Activated CD4-positive, alpha-beta T cell treated with anti-CD3 and anti-CD28 coated beads for 36 hours (primary cell): Measurements from ENCODE around the gene EDC4. TPM values are rescaled to one million over a fixed set of nuclear protein-coding genes. Genes with fewer than 3 reads are reported as not detected.
"Not testable (repeated sequence)": the region's sequence is repeated elsewhere in the genome, so short reads cannot be mapped to it uniquely, and the experiment has no call there.

ENCODE experiments used
- ATAC-seq: fragments of 200-7000 bp; cut with Tn5 transposase; one replicate; pipeline ENCODE4 v1.10.0; 2021; ENCODE audit warnings: mild to moderate bottlenecking, moderate library complexity
- CTCF ChIA-PET: fragments of 350-600 bp; sonication (Branson Sonifier 250); formaldehyde crosslinking; loops from one replicate; lab custom pipeline; 2021; ENCODE audit warnings: antibody characterized with exemption; lab: Charles Lee
- POLR2A ChIA-PET: fragments of 350-600 bp; sonication (Branson Sonifier 250); formaldehyde crosslinking; loops from one replicate; lab custom pipeline; 2021; ENCODE audit warnings: antibody characterized with exemption, inconsistent platforms; lab: Charles Lee
- DNase-seq: peaks from one replicate; pipeline ENCODE4 v3.0.0-alpha.2; 2020
- H3K27ac Mint-ChIP-seq: one replicate; pipeline ENCODE4 v1.8.0; 2021; ENCODE audit warnings: mixed read lengths
- H3K27me3 Mint-ChIP-seq: one replicate; pipeline ENCODE4 v1.8.0; 2021; ENCODE audit warnings: mixed read lengths
- H3K36me3 Mint-ChIP-seq: one replicate; pipeline ENCODE4 v1.8.0; 2021; ENCODE audit warnings: low read depth, mixed read lengths
- H3K4me1 Mint-ChIP-seq: one replicate; pipeline ENCODE4 v1.8.0; 2021; ENCODE audit warnings: mixed read lengths
- H3K4me3 Mint-ChIP-seq: one replicate; pipeline ENCODE4 v1.8.0; 2021; ENCODE audit warnings: mild to moderate bottlenecking, moderate library complexity, mixed read lengths
- H3K9me3 Mint-ChIP-seq: one replicate; pipeline ENCODE4 v1.8.0; 2021; ENCODE audit warnings: low read depth, mixed read lengths
- intact Hi-C, 2 experiments: fragments of 100-400 bp; cut with DNase I in 1 of 2; cut with micrococcal nuclease in 1 of 2; formaldehyde crosslinking; loops; one replicate each; pipeline versions ENCODE4 v1.14.2 to v1.15.1; 2022 to 2024; cut with DNase I, micrococcal nuclease
- total RNA-seq, 2 experiments: library from RNA; stranded (reverse); gene quantifications; one replicate each; pipeline ENCODE4 v1.2.3, GENCODE V29; 2021

EDC4 gene
- total RNA-seq, result 10 to 100 TPM; 92.8 to 96.9 TPM

- intact Hi-C loops, result loop anchor here (1.0 to 2.0 kb wide), 10 partner anchors 20 to 646 kb away; partner anchors contain the start of genes NUTF2 (in 2 of the 2), ATP6V0D1 (in 1 of the 2), CENPT (in 1 of the 2) and GFOD2 (in 1 of the 2)
- Mint-ChIP-seq H3K4me1 (peaks cover 30% of the 10 kb centered on the region), H3K9me3 (no peaks in the 10 kb centered on the region), H3K4me3 (peak within 1 kb of the TSS; percentile 77), H3K36me3 (peaks cover 11% of the 10 kb centered on the region), H3K27ac (peak within 1 kb of the TSS; percentile 92), H3K27me3 (no peaks in the 10 kb centered on the region)
- DNase-seq (peak; percentile 92), ATAC-seq (peak; percentile 89)
- CTCF ChIA-PET, result interaction anchor here (0.7 to 2.1 kb wide), 8 partner anchors 9 to 217 kb away, joined by 3 to 8 read pairs (median 4); no protein-coding TSS in a partner anchor
- POLR2A ChIA-PET, result interaction anchor here (0.6 to 1.2 kb wide), 3 partner anchors 27 to 63 kb away, joined by 3 to 7 read pairs (median 3); partner anchors contain the start of gene NUTF2
Observed at GRCh38 chr16:67872631-67873434, at the start of gene EDC4. Gene EDC4, plus strand, starts transcription at chr16:67873052. Its CDS starts 210 bp downstream, at chr16:67873262.

GRCh38 chr16:67825119-67825518 is 47.7 kb upstream of the EDC4 start:
- H3K27ac Mint-ChIP-seq, result no peak overlapping the region
- intact Hi-C loops, result no loop called here
- no peaks in the 10 kb centered on the region for H3K4me1 Mint-ChIP-seq
- no peak for DNase-seq
- H3K4me3 Mint-ChIP-seq, result no peak overlapping the region
- peaks cover 9% of the 10 kb centered on the region for H3K36me3 Mint-ChIP-seq
- CTCF ChIA-PET, result interaction anchor here (1.0 kb wide), 1 partner anchor 9 kb away, joined by 3 read pairs; no protein-coding TSS in a partner anchor
- H3K27me3 Mint-ChIP-seq, result no peaks in the 10 kb centered on the region
- no peaks in the 10 kb centered on the region for H3K9me3 Mint-ChIP-seq
- POLR2A ChIA-PET, result no interaction called here
- ATAC-seq, result no peak

GRCh38 chr16:67825906-67826305 is 46.9 kb upstream of the EDC4 start:
- ATAC-seq (no peak), DNase-seq (no peak)
- no peak overlapping the region for H3K4me3 Mint-ChIP-seq
- H3K9me3 Mint-ChIP-seq, result no peaks in the 10 kb centered on the region
- peaks cover 12% of the 10 kb centered on the region for H3K36me3 Mint-ChIP-seq
- H3K27ac Mint-ChIP-seq, result no peak overlapping the region
- no peaks in the 10 kb centered on the region for H3K27me3 Mint-ChIP-seq
- no peaks in the 10 kb centered on the region for H3K4me1 Mint-ChIP-seq
- CTCF ChIA-PET, result interaction anchor here (0.6 to 1.1 kb wide), 4 partner anchors 9 to 103 kb away, joined by 3 read pairs; no protein-coding TSS in a partner anchor
- intact Hi-C loops, result no loop called here
- POLR2A ChIA-PET, result no interaction called here

GRCh38 chr16:67828651-67829050 is 44.2 kb upstream of the EDC4 start:
- Mint-ChIP-seq H3K4me1 (peaks cover 9% of the 10 kb centered on the region), H3K4me3 (no peak overlapping the region), H3K27ac (no peak overlapping the region), H3K27me3 (no peaks in the 10 kb centered on the region), H3K9me3 (no peaks in the 10 kb centered on the region), H3K36me3 (peaks cover 12% of the 10 kb centered on the region)
- ATAC-seq (no peak), DNase-seq (no peak)
- intact Hi-C loops, result no loop called here
- ChIA-PET CTCF (no interaction called here), POLR2A (no interaction called here)

- CTCF ChIA-PET, result interaction anchor here (0.5 to 4.6 kb wide), 9 partner anchors 10 to 373 kb away, joined by 3 to 37 read pairs (median 4); no protein-coding TSS in a partner anchor
- intact Hi-C loops, result loop anchor here (1.0 to 2.0 kb wide), 7 partner anchors 9 to 606 kb away; partner anchors contain the start of genes NUTF2 (in 2 of the 2), RANBP10 (in 2 of the 2), TSNAXIP1 (in 2 of the 2) and CENPT (in 1 of the 2)
- Mint-ChIP-seq H3K27ac (no peak overlapping the region), H3K4me3 (peak overlapping the region; percentile 87), H3K9me3 (no peaks in the 10 kb centered on the region), H3K4me1 (peaks cover 9% of the 10 kb centered on the region), H3K27me3 (no peaks in the 10 kb centered on the region), H3K36me3 (peaks cover 10% of the 10 kb centered on the region)
- POLR2A ChIA-PET, result interaction anchor here (0.6 to 1.8 kb wide), 4 partner anchors 11 to 106 kb away, joined by 3 to 9 read pairs (median 6); partner anchors contain the start of genes NUTF2, RANBP10 and TSNAXIP1
- ATAC-seq (no peak), DNase-seq (no peak)
Observed at GRCh38 chr16:67833030-67833414, 39.8 kb upstream of the EDC4 start.

GRCh38 chr16:67833415-67834241 is 39.2 kb upstream of the EDC4 start:
- Mint-ChIP-seq H3K36me3 (peaks cover 10% of the 10 kb centered on the region), H3K27me3 (no peaks in the 10 kb centered on the region), H3K9me3 (no peaks in the 10 kb centered on the region), H3K27ac (peak overlapping the region; percentile 78), H3K4me1 (peaks cover 9% of the 10 kb centered on the region), H3K4me3 (peak overlapping the region; percentile 87)
- intact Hi-C loops, result loop anchor here (1.0 to 2.0 kb wide), 8 partner anchors 9 to 607 kb away; partner anchors contain the start of genes NUTF2 (in 2 of the 2), RANBP10 (in 2 of the 2), TSNAXIP1 (in 2 of the 2) and CENPT (in 1 of the 2)
- DNase-seq (peak; percentile 97), ATAC-seq (peak; percentile 100)
- POLR2A ChIA-PET, result interaction anchor here (0.9 to 1.8 kb wide), 4 partner anchors 11 to 41 kb away, joined by 3 to 9 read pairs (median 6); partner anchors contain the start of genes NUTF2, RANBP10 and TSNAXIP1
- CTCF ChIA-PET, result interaction anchor here (0.5 to 4.6 kb wide), 12 partner anchors 10 to 373 kb away, joined by 3 to 37 read pairs (median 4); partner anchors contain the start of genes RANBP10 and TSNAXIP1

- DNase-seq (no peak), ATAC-seq (no peak)
- POLR2A ChIA-PET, result interaction anchor here (0.9 to 1.8 kb wide), 4 partner anchors 10 to 41 kb away, joined by 3 to 9 read pairs (median 6); partner anchors contain the start of genes NUTF2, RANBP10 and TSNAXIP1
- Mint-ChIP-seq H3K9me3 (no peaks in the 10 kb centered on the region), H3K36me3 (peaks cover 10% of the 10 kb centered on the region), H3K27me3 (no peaks in the 10 kb centered on the region), H3K27ac (peak overlapping the region; percentile 78), H3K4me3 (peak overlapping the region; percentile 87), H3K4me1 (peaks cover 9% of the 10 kb centered on the region)
- intact Hi-C loops, result loop anchor here in 1 of 2 experiments (1.0 kb wide), 1 partner anchor 18 kb away; no protein-coding TSS in a partner anchor
- CTCF ChIA-PET, result interaction anchor here (0.7 to 4.6 kb wide), 8 partner anchors 11 to 313 kb away, joined by 3 to 37 read pairs (median 4); partner anchors contain the start of genes RANBP10 and TSNAXIP1
Observed at GRCh38 chr16:67834242-67834614, 38.6 kb upstream of the EDC4 start.

- H3K27ac Mint-ChIP-seq, H3K36me3 Mint-ChIP-seq, POLR2A ChIA-PET, H3K4me3 Mint-ChIP-seq, DNase-seq, ATAC-seq, intact Hi-C loops, H3K9me3 Mint-ChIP-seq, H3K27me3 Mint-ChIP-seq: not testable (repeated sequence)
- CTCF ChIA-PET, result interaction anchor here (0.6 to 1.7 kb wide), 3 partner anchors 18 to 119 kb away, joined by 3 to 5 read pairs (median 3); no protein-coding TSS in a partner anchor
- peaks cover 15% of the 10 kb centered on the region for H3K4me1 Mint-ChIP-seq
Observed at GRCh38 chr16:67837190-67837589, 35.7 kb upstream of the EDC4 start.

GRCh38 chr16:67837811-67838210 is 35.0 kb upstream of the EDC4 start:
- CTCF ChIA-PET, result interaction anchor here (0.6 to 1.7 kb wide), 2 partner anchors 21 to 31 kb away, joined by 3 to 5 read pairs; partner anchors contain the start of gene TSNAXIP1
- Mint-ChIP-seq H3K9me3 (no peaks in the 10 kb centered on the region), H3K36me3 (no peaks in the 10 kb centered on the region), H3K27me3 (no peaks in the 10 kb centered on the region), H3K4me3 (no peak overlapping the region), H3K4me1 (peaks cover 9% of the 10 kb centered on the region), H3K27ac (no peak overlapping the region)
- POLR2A ChIA-PET, result no interaction called here
- intact Hi-C loops, result no loop called here
- no peak for DNase-seq
- ATAC-seq, result no peak

GRCh38 chr16:67841198-67841815 is 31.5 kb upstream of the EDC4 start:
- peak overlapping the region; percentile 97 for H3K27ac Mint-ChIP-seq
- H3K9me3 Mint-ChIP-seq, result no peaks in the 10 kb centered on the region
- ChIA-PET POLR2A (interaction anchor here (0.8 kb wide), 1 partner anchor 9 kb away, joined by 3 read pairs; no protein-coding TSS in a partner anchor), CTCF (interaction anchor here (0.8 to 1.0 kb wide), 3 partner anchors 17 to 129 kb away, joined by 4 read pairs; no protein-coding TSS in a partner anchor)
- intact Hi-C loops, result loop anchor here in 1 of 2 experiments (10.0 kb wide), 1 partner anchor 317 kb away; the partner anchor contains the start of gene RIPOR1
- DNase-seq, result no peak
- H3K36me3 Mint-ChIP-seq, result peaks cover 15% of the 10 kb centered on the region
- no peak for ATAC-seq
- peaks cover 33% of the 10 kb centered on the region for H3K4me1 Mint-ChIP-seq
- H3K27me3 Mint-ChIP-seq, result no peaks in the 10 kb centered on the region
- H3K4me3 Mint-ChIP-seq, result peak overlapping the region; percentile 94
